HL-60 (cell line): Measurements from ENCODE around the gene F8.
"Not testable (repeated sequence)": the region's sequence is repeated elsewhere in the genome, so short reads cannot be mapped to it uniquely, and the experiment has no call there.

Experiments used
- DNase-seq, 2 experiments: peaks; one replicate each; pipeline ENCODE4 v3.0.0-alpha.2; 2010 to 2020; ENCODE audit warnings: low read depth in 1 of 2, low spot score in 1 of 2
- H3K27ac ChIP-seq: fragments of 250-450 bp; sonication (Bioruptor Pico); replicated peaks from 2 replicates; pipeline ENCODE4 v1.5.1; 2020; ENCODE audit warnings: mild to moderate bottlenecking, moderate library complexity
- H3K27me3 ChIP-seq: fragments of 250-450 bp; sonication (Bioruptor Pico); 2 replicates; pipeline ENCODE4 v1.5.1; 2021; ENCODE audit warnings: mild to moderate bottlenecking, moderate library complexity; ENCODE audit not compliant: insufficient read depth, poor library complexity, severe bottlenecking
- H3K4me3 ChIP-seq: replicated peaks from 2 replicates; pipeline ENCODE4 v1.5.1; 2011; ENCODE audit warnings: mild to moderate bottlenecking, control low read depth, low read length; ENCODE audit not compliant: insufficient read depth
- GABPA ChIP-seq: IDR thresholded peaks from 2 replicates; pipeline ENCODE4 v1.6.1; 2012; ENCODE audit warnings: low read depth
- POLR2AphosphoS5 ChIP-seq: IDR thresholded peaks from 2 replicates; pipeline ENCODE4 v1.6.1; 2012; ENCODE audit warnings: low read depth
- SPI1 ChIP-seq: IDR thresholded peaks from 2 replicates; pipeline ENCODE4 v1.6.1; 2012; ENCODE audit warnings: low read depth, mild to moderate bottlenecking, borderline replicate concordance
- TF ChIP-seq, protein P1 (sequence below): IDR thresholded peaks from 2 replicates; pipeline ENCODE4 v1.6.1; 2012; ENCODE audit warnings: low read depth; ENCODE audit not compliant: insufficient replicate concordance
- TF ChIP-seq, protein P2 (sequence below): IDR thresholded peaks from one replicate; pipeline ENCODE4 v1.5.1; 2011; ENCODE audit warnings: low read length, control low read depth, inconsistent platforms; ENCODE audit not compliant: insufficient read depth

Gene F8

DNA sequence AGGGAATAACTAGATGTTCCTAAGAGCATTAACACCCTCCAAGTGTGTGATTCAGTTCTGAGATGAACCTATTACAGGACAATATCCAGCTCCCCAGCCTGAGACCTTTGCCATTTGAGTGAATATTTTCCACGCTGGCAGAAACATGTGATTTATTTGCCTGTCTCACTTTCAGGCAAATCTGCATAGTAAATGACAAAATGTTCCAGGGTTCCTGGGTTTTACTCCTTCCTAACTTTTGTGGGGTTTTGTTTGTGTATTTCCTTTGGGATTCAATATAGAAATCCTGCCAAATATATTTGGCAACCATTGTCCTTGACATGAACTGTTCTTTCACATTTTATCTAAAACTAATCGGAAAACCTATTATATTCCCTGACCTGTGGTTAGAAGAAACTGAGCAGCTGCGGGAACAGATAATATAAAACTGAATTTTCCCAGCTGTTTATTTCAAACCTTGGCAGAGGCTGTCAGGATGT lies 12.5 kb downstream of the F8 start:
- DNase-seq = no peak
- TF ChIP-seq POLR2AphosphoS5 = no peak
- TF ChIP-seq GABPA = no peak
- no peak for TF ChIP-seq SPI1
- TF ChIP-seq, protein P1, sequence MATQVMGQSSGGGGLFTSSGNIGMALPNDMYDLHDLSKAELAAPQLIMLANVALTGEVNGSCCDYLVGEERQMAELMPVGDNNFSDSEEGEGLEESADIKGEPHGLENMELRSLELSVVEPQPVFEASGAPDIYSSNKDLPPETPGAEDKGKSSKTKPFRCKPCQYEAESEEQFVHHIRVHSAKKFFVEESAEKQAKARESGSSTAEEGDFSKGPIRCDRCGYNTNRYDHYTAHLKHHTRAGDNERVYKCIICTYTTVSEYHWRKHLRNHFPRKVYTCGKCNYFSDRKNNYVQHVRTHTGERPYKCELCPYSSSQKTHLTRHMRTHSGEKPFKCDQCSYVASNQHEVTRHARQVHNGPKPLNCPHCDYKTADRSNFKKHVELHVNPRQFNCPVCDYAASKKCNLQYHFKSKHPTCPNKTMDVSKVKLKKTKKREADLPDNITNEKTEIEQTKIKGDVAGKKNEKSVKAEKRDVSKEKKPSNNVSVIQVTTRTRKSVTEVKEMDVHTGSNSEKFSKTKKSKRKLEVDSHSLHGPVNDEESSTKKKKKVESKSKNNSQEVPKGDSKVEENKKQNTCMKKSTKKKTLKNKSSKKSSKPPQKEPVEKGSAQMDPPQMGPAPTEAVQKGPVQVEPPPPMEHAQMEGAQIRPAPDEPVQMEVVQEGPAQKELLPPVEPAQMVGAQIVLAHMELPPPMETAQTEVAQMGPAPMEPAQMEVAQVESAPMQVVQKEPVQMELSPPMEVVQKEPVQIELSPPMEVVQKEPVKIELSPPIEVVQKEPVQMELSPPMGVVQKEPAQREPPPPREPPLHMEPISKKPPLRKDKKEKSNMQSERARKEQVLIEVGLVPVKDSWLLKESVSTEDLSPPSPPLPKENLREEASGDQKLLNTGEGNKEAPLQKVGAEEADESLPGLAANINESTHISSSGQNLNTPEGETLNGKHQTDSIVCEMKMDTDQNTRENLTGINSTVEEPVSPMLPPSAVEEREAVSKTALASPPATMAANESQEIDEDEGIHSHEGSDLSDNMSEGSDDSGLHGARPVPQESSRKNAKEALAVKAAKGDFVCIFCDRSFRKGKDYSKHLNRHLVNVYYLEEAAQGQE = no peak
- TF ChIP-seq, protein P2, sequence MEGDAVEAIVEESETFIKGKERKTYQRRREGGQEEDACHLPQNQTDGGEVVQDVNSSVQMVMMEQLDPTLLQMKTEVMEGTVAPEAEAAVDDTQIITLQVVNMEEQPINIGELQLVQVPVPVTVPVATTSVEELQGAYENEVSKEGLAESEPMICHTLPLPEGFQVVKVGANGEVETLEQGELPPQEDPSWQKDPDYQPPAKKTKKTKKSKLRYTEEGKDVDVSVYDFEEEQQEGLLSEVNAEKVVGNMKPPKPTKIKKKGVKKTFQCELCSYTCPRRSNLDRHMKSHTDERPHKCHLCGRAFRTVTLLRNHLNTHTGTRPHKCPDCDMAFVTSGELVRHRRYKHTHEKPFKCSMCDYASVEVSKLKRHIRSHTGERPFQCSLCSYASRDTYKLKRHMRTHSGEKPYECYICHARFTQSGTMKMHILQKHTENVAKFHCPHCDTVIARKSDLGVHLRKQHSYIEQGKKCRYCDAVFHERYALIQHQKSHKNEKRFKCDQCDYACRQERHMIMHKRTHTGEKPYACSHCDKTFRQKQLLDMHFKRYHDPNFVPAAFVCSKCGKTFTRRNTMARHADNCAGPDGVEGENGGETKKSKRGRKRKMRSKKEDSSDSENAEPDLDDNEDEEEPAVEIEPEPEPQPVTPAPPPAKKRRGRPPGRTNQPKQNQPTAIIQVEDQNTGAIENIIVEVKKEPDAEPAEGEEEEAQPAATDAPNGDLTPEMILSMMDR = no peak
- Histone ChIP-seq H3K27me3 (no peaks in the 10 kb centered on the region), H3K4me3 (no peak overlapping the region), H3K27ac (no peak overlapping the region)

DNA sequence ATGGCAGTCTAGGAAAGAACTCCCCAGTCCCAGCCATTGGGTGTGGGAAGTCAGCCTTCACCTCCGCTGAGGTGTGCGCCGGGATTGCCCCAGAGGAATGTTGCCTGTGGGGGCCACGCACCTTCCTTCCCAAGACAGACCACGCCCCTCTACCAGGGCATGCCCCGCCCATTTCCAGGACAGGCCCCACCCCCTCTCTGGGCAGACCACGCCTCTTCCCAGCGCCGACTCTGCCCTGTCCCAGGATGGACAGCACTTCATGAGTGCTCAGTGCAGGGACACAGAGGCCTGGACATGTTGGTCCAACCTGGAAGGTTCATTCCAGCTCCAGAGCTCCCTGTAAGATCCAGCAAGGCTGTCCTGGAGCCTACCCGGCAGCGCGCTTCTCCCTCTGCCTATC lies 13.9 kb downstream of the F8 start:
- H3K27ac ChIP-seq, H3K27me3 ChIP-seq, DNase-seq, H3K4me3 ChIP-seq: not testable (repeated sequence)

DNA sequence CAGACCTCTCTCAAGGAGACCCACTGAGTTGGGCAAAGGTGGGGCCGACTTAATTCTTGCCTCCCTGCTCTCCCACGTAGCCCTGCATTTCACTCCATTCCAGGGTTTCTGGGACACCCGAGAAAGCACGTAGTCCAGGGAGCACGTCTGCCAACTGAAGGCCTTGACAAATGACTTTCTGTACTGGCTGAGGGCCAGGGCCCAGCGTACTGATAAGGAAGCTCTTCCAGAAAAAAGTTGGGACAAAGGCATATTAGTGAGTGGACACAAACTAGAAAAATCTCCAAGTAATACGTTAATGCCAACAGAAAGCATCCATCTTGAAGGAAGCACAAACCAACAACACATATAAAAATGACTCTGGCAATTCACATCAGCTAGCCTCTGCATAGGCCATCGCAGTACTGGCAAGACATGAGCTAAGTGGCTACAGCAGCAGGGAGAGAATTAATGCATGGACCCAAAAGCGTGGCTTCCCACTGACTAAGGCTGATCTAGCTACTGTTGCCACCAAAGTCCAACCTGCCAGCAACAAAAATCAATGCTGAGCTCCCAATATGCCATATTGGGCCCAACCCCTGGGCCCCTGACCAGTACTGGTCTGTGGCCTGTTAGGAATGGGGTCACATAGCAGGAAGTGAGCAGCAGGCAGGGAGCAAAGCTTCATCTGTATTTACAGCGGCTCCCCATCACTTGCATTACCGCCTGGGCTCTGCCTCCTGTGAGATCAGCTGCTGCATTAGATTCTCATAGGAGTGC lies 15.4 kb downstream of the F8 start:
- DNase-seq = not testable (repeated sequence)

DNA sequence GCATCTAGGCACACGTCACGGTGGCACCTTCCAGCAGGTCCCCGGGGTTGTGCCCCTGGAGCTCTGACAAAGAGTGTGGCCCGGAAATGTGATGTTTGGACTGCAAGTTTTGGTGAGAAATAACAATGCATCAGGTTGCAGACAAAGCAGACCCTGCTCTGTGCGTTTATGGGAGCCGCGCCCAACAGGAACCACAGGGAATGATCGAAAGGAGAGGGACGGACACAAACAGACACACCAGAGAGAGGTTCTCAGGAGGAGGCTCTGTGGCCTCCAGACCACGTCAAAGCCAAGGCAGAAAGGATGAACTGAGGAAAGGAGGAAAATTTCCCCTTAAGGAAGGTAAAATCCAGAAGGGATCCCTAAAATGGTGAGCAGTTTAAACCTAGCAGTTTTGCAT lies 16.1 kb downstream of the F8 start:
- H3K4me3 ChIP-seq, H3K27ac ChIP-seq, DNase-seq, H3K27me3 ChIP-seq: not testable (repeated sequence)

More for the DNA sequence above, 15.4 kb downstream of the F8 start:
- not testable (repeated sequence) for H3K4me3 ChIP-seq, H3K27ac ChIP-seq, H3K27me3 ChIP-seq

DNA sequence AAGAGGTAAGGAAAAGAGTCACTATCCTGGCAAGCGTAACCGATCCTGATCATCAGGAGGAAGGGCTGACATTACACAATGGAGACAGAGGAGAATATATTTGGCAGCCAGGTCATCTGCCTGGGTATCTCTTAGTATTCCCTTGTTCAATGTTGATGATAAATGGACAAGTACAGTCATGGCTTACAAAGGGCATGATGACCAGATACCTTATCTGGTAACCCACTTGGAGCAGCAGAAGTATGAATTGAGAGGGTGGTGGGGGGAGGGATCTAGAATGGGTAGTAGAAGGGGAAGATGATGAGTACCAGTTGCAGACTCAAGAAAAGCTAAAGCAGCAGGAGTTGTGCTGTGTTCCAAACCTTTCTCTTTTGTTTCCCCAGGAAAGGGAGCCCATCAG lies 17.3 kb downstream of the F8 start:
- no peaks in the 10 kb centered on the region for H3K27me3 ChIP-seq
- no peak overlapping the region for H3K4me3 ChIP-seq
- DNase-seq = no peak
- H3K27ac ChIP-seq = no peak overlapping the region
- TF ChIP-seq, protein P2 = no peak
- TF ChIP-seq POLR2AphosphoS5 (no peak), SPI1 (no peak)
- TF ChIP-seq, protein P1 = no peak
